Measurements from ENCODE around the gene ZMYND19. TPM values are rescaled to one million over a fixed set of nuclear protein-coding genes. Genes with fewer than 3 reads are reported as not detected.

Gene ZMYND19
- total RNA-seq, 1 experiment from 2014 or later = 77.9 TPM

- DNase-seq (ENCODE audit: low spot score) (no peak), ATAC-seq (no peak)
- no peaks in the 10 kb centered on the region for H3K9me3 Mint-ChIP-seq
- peak overlapping the region; percentile 56 for H3K4me3 Mint-ChIP-seq
- no peaks in the 10 kb centered on the region for H3K36me3 Mint-ChIP-seq
- CTCF ChIA-PET = interaction anchor here (0.9 to 1.9 kb wide), 9 partner anchors 13 to 182 kb away, joined by 3 to 11 read pairs (median 5); partner anchors contain the start of genes EXD3, MRPL41 and ZMYND19
- H3K27me3 Mint-ChIP-seq (ENCODE audit: low read depth) = peaks cover 28% of the 10 kb centered on the region
- no peak overlapping the region for H3K27ac Mint-ChIP-seq
- POLR2A ChIA-PET = interaction anchor here (0.6 to 1.5 kb wide), 3 partner anchors 13 to 53 kb away, joined by 4 to 15 read pairs (median 5); partner anchors contain the start of genes EHMT1, MRPL41 and ZMYND19
- peaks cover 16% of the 10 kb centered on the region for H3K4me1 Mint-ChIP-seq
- TF ChIP-seq ZNF423 (CRISPR knock-in tag; IDR thresholded peaks at IDR 0.05) = peak; percentile 47; the same call in 1 of the 2 replicates
- no peak for TF ChIP-seq NR3C1 (CRISPR knock-in tag; conservative IDR thresholded peaks at IDR 0.05; ENCODE audit: low read depth)
Observed at GRCh38 chr9:137604345-137605086, 14.2 kb upstream of the ZMYND19 start.

DNA sequence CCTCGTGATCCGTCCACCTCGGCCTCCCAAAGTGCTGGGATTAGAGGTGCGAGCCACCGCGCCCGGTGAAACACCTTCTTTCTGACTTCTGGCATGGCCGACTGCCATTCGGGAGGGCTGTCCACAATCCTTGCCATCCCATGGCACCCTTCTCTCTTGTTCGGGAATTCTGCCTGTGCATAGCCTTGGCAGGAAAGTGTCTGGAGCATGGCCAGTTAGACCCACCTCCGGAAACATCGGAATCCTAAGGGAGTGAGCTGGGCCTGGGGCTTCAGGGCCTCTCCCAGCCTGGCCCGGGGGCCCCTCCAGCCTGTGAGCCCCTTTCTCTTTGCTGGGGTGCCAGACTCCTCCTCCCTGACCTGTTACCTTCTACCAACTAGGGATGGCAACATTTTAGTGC is 13.6 kb upstream of the ZMYND19 start:
- CTCF ChIA-PET = interaction anchor here (1.1 to 1.9 kb wide), 2 partner anchors 12 to 52 kb away, joined by 6 to 11 read pairs; partner anchors contain the start of genes MRPL41 and ZMYND19
- no peak for ATAC-seq
- H3K9me3 Mint-ChIP-seq = no peaks in the 10 kb centered on the region

DNA sequence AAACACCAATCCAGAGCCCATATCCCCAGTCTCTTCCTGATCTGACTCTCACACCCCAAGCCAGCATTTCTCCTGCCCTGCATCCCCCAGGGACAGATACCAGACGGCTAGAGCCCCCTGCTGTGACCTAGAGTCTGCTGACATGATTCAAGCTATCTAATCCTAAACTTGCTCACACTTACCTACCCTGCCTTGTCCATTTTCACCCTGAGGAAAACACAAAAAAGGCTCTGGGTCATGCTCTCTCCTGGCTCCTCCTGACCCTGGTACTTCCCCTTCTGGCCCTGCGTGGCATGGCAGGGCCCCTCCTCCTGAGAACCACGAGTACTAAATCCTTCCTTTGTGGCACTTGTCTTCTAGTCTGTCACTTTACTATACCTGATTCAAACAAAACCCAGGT is 12.3 kb upstream of the ZMYND19 start:
- ChIA-PET POLR2A (no interaction called here), CTCF (interaction anchor here (0.5 to 0.9 kb wide), 2 partner anchors 71 to 532 kb away, joined by 3 read pairs; partner anchors contain the start of gene SAPCD2)
- Mint-ChIP-seq H3K9me3 (no peaks in the 10 kb centered on the region), H3K27me3 (ENCODE audit: low read depth) (peaks cover 33% of the 10 kb centered on the region), H3K4me3 (no peak overlapping the region), H3K27ac (no peak overlapping the region), H3K4me1 (peaks cover 16% of the 10 kb centered on the region), H3K36me3 (no peaks in the 10 kb centered on the region)
- ATAC-seq = no peak
- DNase-seq (ENCODE audit: low spot score) = no peak
- TF ChIP-seq, protein P1, sequence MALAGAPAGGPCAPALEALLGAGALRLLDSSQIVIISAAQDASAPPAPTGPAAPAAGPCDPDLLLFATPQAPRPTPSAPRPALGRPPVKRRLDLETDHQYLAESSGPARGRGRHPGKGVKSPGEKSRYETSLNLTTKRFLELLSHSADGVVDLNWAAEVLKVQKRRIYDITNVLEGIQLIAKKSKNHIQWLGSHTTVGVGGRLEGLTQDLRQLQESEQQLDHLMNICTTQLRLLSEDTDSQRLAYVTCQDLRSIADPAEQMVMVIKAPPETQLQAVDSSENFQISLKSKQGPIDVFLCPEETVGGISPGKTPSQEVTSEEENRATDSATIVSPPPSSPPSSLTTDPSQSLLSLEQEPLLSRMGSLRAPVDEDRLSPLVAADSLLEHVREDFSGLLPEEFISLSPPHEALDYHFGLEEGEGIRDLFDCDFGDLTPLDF (CRISPR knock-in tag; IDR thresholded peaks at IDR 0.05) = no peak
- TF ChIP-seq JUN (CRISPR knock-in tag; IDR thresholded peaks at IDR 0.05) = no peak
- TF ChIP-seq ZNF425 (CRISPR knock-in tag; conservative IDR thresholded peaks at IDR 0.05) = no peak
- no peak for TF ChIP-seq CBFB (CRISPR knock-in tag; IDR thresholded peaks at IDR 0.05; ENCODE audit: low read depth)
- no peak for TF ChIP-seq FOXK1 (CRISPR knock-in tag; IDR thresholded peaks at IDR 0.05)
- TF ChIP-seq, protein P2, sequence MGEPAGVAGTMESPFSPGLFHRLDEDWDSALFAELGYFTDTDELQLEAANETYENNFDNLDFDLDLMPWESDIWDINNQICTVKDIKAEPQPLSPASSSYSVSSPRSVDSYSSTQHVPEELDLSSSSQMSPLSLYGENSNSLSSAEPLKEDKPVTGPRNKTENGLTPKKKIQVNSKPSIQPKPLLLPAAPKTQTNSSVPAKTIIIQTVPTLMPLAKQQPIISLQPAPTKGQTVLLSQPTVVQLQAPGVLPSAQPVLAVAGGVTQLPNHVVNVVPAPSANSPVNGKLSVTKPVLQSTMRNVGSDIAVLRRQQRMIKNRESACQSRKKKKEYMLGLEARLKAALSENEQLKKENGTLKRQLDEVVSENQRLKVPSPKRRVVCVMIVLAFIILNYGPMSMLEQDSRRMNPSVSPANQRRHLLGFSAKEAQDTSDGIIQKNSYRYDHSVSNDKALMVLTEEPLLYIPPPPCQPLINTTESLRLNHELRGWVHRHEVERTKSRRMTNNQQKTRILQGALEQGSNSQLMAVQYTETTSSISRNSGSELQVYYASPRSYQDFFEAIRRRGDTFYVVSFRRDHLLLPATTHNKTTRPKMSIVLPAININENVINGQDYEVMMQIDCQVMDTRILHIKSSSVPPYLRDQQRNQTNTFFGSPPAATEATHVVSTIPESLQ (CRISPR knock-in tag; IDR thresholded peaks at IDR 0.05) = no peak

More for the DNA sequence above, 13.6 kb upstream of the ZMYND19 start:
- no peak overlapping the region for H3K27ac Mint-ChIP-seq
- no peaks in the 10 kb centered on the region for H3K36me3 Mint-ChIP-seq
- TF ChIP-seq FOXP1 (CRISPR knock-in tag; IDR thresholded peaks at IDR 0.05; ENCODE audit: borderline replicate concordance) (no peak), EMX1 (CRISPR knock-in tag; IDR thresholded peaks at IDR 0.05) (no peak), CREM (CRISPR knock-in tag; IDR thresholded peaks at IDR 0.05) (no peak), ZBTB21 (CRISPR knock-in tag; IDR thresholded peaks at IDR 0.05; ENCODE audit: borderline replicate concordance) (no peak), STAT6 (CRISPR knock-in tag; conservative IDR thresholded peaks at IDR 0.05; ENCODE audit: low read depth) (no peak), RELA (CRISPR knock-in tag; IDR thresholded peaks at IDR 0.05; ENCODE audit: borderline replicate concordance) (no peak), TP53 (CRISPR knock-in tag; IDR thresholded peaks at IDR 0.05) (no peak), ATF1 (CRISPR knock-in tag; IDR thresholded peaks at IDR 0.05) (no peak)
- TF ChIP-seq, protein P3, sequence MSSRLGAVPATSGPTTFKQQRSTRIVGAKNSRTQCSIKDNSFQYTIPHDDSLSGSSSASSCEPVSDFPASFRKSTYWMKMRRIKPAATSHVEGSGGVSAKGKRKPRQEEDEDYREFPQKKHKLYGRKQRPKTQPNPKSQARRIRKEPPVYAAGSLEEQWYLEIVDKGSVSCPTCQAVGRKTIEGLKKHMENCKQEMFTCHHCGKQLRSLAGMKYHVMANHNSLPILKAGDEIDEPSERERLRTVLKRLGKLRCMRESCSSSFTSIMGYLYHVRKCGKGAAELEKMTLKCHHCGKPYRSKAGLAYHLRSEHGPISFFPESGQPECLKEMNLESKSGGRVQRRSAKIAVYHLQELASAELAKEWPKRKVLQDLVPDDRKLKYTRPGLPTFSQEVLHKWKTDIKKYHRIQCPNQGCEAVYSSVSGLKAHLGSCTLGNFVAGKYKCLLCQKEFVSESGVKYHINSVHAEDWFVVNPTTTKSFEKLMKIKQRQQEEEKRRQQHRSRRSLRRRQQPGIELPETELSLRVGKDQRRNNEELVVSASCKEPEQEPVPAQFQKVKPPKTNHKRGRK (CRISPR knock-in tag; IDR thresholded peaks at IDR 0.05; ENCODE audit: borderline replicate concordance) = no peak
- TF ChIP-seq, protein P2 (CRISPR knock-in tag; IDR thresholded peaks at IDR 0.05) = no peak
- DNase-seq (ENCODE audit: low spot score) = no peak
- peaks cover 16% of the 10 kb centered on the region for H3K4me1 Mint-ChIP-seq
- peaks cover 28% of the 10 kb centered on the region for H3K27me3 Mint-ChIP-seq (ENCODE audit: low read depth)
- peak overlapping the region; percentile 56 for H3K4me3 Mint-ChIP-seq
- POLR2A ChIA-PET = interaction anchor here (1.5 kb wide), 1 partner anchor 15 kb away, joined by 5 read pairs; the partner anchor contains the start of gene EHMT1
